Eye (tissue), 1 donor: ENCODE data around the gene METAP2.
"Not testable (repeated sequence)": the region's sequence is repeated elsewhere in the genome, so short reads cannot be mapped to it uniquely, and the experiment has no call there.

ENCODE experiments used
- DNase-seq: peaks from one replicate; pipeline ENCODE4 v3.0.0-alpha.2; 2015

Gene METAP2

DNA sequence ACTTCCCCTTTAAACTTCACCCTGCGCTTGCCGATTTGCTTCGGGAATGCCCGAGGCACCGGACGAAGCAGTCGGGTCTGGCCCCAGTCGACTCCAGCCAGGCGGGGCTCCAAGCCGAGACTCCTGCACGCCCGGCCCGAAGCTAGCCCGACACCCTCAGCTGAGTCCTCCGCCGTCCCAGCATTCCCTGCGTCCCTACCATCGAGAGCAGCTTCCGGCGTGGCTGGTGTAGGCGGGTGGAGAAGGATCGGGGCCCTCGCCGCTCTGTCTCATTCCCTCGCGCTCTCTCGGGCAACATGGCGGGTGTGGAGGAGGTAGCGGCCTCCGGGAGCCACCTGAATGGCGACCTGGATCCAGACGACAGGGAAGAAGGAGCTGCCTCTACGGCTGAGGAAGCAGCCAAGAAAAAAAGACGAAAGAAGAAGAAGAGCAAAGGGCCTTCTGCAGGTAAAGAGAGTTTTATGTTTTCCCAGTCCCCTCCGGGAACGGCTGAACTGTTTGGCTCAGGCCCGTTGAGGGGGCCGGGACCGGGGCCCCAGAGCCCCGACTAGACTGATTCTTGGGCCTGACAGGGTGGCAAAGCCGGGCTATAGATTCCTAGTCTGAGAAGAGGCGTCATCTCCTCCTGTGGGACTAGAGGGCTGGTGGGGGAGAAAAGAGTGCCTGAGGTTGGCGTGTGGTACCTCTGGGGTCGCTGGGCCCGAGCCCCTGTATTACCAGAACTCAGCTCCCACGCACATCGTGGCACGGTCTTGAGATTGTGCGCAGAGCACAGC is at the start of gene METAP2:
Gene METAP2 (plus strand): TSS at position 269 of the 776 bp plus-strand sequence. CDS start 28 bp downstream, at position 297.
- DNase-seq, result peak; percentile 98

DNA sequence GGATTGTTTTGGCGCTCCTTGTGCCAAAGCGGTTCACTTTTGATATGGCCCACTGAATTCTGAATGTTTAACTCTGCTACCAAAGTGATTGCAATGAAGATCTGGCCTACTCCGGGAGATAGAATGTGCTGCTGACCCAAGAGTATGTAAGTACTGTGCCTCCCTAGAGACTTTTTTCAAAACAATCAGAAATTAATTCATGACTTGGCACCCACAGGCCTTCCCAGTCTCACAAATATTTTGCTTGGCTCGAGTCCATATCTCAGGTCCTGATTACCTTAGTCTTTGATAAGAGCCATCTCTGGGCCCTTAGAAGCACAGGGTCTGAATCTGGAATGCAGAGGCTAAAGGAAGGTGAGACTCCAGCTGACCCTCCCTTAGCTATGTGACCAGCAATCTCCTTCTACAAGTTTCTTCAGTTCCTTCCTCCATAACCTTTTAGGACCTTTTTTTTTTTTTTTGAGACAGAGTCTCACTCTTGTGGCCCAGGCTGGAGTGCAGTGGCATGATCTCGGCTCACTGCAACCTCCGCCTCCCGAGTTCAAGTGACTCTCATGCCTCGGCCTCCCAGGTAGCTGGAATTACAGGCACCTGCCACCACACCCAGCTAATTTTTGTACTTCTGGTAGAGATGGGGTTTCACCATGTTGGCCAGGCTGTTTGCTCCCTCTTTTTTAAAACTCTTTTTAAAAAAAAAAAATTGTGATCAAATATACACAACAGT is 49.5 kb upstream of the METAP2 start:
- DNase-seq, result no peak

DNA sequence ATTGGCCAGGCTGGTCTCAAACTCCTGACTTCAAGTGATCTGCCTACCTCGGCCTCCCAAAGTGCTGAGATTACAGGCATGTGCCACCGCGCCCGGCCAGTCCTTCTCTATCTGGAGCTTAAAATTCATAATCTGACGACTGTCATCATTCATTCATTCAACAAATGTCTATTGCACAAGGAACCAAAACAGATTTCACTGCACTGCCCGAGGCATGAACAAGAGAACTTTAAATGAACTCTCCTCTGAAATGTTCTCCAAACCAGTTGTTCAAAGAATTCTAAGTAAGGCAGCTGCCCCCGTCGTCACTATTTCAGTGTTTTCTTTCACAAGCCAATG is 44.8 kb upstream of the METAP2 start:
- no peak for DNase-seq

DNA sequence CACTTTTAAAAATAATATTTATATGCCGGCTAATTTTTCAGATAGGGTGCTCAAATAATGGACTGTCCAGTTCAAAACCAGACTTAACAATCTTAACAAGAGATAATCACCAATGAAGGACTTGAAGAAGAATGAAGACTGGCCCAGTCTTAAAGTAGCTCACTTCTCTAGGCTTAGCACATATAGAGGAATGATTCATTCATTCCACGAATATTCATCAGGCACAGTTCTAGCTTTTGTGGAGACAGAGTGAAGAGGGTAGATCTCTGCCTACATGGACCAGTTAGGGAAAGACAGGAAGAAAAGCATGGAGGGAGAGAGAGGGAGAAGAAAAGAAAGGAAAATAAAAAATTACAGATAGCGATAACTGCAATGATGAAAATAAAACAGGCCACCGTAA is 42.8 kb upstream of the METAP2 start:
- DNase-seq, result no peak

DNA sequence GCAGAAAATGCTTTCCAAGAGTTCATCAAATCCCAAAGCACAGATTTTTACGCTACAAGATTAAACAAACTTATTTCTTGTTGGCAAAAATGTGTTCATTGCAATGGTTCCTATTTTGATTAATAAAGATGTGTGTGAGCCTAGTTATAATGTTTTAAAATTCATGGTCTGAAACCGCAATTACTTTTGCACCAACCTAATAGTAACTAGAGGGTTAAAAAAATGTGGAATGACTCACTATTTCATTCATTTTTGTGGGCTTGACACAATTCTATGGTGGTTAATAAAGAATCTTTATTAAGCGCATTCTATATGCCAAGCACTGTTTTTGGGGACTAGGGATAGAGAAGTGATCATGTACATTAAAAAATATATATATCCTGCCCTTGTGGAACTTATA is 38.6 kb upstream of the METAP2 start:
- DNase-seq, result no peak

DNA sequence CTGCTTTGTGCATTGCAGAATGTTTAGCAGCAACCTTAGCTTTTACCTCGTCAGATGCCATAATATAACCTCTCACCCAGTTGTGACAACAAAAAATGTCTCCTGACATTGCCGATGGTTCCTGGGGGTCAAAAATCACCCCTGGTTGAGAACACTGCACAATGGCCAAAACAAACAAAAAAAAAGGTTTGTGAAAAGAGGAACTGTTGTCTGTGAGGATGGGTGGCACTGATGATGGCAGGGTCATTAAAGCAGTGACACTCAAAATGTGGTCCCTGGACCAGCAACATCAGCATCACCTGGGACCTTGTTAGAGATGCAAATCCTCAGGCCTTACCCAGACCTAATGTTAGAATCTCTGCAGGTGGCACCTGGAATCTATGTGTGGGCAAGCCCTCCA is 36.4 kb upstream of the METAP2 start:
- DNase-seq, result no peak

DNA sequence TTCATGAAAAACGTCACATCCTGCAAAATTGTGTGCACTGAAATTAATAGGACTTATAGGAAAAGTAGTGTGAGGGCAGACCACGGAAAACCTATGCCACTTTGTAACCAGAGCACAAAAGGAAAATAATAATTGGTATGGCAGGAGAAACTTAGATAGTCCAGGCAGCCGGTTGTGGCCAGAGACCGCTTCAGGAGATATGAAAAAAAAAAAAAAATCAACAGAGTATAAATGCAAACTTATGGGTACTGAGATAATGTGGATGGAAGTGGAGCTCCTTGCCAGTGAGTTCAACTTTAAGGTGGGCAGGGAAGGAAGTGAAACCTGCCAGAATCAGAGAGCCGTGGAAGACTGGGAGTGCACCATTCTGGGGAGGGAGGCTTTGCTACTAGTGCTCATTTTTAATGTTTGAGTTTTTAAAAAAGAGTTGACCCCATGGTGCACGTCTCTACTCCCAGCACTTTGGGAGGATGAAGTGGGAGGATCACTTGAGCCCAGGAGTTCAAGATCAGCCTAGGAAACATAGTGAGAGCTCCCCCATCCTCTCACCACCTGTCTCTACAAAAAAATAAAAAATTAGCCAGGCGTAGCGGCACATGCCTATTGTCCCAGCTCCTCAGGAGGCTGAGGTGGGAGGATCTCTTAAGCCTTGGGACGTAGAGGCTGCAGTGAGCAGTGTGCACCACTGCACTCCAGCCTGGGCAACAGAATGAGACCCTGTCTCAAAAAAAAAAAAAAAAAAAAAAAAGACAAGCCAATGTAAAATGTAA is 34.3 kb upstream of the METAP2 start:
- DNase-seq, result no peak

DNA sequence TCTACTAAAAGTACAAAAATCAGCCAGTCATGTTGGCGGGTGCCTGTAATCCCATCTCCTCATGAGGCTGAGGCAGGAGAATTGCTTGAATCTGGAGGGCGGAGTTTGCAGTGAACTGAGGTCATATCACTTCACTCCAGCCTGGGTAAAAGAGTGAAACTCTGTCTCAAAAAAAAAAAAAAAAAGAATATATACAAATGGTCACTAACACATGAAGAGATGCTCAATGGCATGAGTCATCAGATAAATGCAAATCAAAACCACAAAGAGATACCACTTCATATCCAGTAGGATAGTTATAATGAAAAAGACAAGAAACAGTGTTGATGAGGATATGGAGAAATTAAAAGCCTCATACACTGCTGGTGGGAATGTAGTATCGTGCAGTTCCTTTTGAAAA is 33.6 kb upstream of the METAP2 start:
- no peak for DNase-seq

DNA sequence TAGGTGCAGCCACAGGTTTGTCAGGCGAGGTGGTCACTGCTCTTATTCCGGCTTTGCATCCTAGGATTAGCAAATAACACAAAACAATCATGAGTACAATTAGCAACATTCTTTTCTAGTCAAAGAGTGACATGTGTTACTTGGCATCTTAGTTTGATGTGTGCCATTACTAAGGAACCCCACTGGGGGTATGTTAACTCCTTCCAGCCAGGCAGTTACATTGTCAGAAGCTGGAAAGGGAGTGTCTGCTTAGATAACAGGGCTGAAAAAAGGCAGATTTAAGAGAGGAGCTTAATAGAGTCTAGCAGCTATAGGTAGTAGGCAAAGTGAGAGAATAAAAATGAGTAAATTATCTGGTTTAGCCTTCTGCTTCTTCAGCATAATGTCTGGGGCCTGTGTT is 30.5 kb upstream of the METAP2 start:
- DNase-seq, result peak; percentile 18

DNA sequence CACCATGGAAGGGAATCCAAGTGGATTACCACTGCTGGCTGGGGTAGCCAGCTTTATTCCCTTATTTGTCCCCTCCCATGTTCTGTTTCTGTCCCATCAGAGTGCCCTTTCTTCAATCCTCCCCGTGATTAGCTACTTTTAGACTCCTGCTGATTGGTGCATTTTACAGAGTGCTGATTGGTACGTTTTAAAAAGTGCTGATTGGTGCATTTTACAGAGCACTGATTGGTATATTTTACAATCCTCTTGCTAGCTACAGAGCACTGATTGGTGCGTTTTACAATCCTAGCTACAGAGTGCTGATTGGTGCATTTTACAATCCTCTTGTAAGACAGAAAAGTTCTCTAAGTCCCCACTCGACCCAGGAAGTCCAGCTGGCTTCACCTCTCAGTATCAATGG is 28.9 kb upstream of the METAP2 start:
- not testable (repeated sequence) for DNase-seq

DNA sequence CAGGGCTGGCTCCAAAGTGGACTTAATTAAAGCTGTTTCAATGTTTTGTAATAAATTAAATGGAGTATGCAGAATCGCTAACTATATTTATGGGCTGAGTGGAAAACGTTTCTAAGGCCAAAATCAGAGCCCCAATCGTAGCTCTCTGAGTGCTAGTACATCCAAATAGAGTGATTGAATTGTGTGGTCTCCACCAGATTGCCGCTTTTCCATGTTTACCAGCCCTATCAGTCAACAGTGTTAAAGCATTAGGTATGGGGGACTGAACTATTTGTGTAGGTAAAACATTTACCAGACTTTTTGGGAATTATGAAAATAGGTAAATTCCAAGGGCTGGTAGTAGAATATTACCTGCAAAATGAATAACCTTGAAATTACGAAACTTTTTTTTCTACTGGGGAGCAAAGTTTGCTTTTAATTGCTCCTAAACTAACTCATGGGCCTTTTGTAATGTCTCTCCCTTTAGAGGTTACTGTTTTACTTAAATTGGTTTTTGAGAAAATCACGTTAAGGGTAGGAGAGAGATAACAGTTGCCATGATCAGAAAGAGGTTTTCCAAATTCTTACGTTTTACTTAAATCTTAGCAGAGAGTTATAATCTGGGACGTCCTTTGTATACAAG is 28.0 kb upstream of the METAP2 start:
- no peak for DNase-seq

DNA sequence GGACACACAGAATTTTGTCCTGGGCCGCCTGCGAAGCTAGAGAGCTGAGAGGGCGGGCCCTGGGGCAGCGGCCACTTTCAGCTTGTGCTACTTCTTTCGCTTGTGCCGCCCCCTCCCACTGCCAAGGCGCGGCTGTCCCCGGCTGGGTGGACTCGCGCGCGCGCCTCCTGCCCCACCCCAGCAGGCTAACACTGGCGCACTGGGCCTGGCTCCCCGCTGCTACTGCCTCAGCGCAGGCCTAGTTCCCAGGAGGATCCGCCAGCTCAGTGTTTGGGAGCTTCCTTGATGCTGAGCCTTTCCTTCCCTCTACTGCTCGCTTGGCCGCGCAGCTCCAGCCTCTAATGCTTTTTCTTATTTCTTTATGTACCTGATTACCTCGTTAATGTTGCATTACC is 27.4 kb upstream of the METAP2 start:
- peak; percentile 64 for DNase-seq

DNA sequence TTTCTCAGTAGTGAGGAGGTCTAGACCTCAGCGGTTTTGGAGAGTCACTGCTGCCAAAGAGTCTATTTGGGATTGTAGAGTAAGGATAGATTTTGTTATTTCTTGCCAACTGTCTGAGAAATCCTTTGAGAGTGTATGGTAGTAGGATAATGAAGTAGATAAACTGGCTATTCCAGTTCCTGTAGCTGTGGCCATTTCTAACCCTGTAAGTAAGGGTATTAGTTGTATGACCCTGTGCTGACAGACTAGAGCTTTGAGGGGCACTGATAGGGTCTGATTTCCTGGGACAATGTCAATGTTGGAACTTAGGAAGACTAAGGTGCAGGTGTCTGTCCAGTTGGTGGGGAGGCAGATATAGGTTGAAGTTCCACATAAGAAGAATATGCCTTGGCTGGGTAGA is 24.3 kb upstream of the METAP2 start:
- not testable (repeated sequence) for DNase-seq

DNA sequence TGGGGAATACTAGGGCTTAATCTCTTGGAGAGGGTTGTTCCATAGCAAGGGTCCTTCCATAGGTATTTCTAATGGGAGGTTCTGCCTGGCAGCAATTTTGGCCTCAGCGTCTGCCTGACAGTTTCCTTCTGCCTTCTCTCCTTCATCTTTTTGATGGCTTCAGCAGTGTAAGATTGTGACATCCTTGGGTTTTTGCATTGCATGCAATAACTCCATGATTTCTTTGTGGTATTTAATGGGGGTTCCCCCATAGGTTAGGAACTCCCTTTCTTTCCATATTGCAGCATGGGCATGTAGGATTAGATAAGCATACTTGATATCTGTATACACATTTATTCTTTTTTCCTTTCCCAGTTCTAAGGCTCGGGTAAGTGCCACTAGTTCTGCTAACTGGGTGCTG is 21.5 kb upstream of the METAP2 start:
- not testable (repeated sequence) for DNase-seq

DNA sequence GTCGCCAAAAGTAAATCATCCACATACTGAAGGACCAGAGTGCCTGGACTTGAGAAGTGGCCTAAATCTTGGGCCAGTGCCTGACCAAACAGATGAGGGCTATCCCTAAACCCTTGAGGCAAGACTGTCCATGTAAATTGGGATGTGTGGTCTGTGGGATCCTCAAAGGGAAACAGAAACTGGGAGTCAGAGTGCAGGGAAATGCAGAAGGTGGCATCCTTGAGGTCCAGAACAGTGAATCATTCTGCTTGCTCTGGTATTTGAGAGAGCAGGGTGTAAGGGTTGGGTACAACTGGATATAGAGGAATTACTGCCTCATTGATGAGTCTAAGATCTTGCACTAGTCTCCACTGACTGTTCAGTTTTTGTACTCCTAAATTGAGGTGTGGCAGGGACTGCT is 20.1 kb upstream of the METAP2 start:
- not testable (repeated sequence) for DNase-seq

DNA sequence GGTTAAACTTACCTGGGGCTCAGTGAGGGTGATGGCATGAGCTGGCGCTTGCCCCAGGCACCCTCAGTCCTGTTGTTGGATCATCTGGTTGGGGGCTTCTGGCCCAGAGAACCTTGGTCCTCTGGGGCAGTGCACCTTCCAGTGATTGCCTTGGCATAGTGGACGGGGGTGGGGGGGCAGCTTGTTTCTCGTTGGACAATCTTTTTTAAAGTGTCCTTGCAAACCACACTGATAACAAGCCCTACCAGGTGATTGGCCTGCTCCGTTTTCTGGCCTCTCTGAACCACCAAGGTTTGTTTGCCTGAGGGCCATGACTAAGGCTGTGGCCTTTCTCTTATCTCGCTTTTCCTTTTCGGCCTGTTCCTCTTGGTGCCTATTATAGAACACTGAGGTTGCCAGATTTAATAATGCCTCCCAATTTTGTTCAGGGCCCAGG is 19.2 kb upstream of the METAP2 start:
- DNase-seq, result not testable (repeated sequence)

DNA sequence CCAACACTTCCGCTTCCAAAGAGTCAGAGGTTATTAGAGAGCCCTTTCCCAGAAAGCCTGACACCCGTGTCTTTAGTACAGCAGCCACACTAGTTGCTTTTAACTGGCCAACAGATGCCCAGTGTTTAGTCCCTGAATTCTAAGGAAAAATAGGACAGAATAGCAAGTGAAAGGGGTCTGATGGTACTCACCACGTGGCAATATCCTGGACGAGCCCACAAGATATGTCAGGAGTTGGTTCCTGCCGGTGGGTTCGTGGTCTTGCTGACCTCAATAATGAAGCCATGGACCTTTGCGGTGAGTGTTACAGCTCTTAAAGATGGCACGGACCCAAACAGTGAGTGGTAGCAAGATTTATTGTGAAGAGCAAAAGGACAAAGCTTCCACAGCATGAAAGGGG is 16.3 kb upstream of the METAP2 start:
- not testable (repeated sequence) for DNase-seq

DNA sequence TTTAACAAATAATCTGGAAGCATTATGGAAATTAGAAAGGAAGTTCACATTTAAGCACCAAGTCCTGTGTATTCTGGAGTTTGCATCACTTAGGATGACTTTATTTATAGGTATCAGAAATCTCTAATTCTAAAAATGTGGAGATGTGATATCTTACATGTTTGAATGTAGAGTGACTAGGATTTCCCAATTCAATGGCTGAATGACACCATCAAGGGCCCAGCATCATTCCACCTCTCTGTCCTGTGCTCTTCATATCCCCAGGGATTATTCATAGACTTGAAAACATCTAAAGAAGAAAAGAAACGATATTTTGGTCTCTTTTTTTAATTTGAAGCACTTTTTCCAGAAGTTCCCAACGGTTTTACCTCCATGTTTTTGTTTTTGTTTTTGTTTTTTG is 15.2 kb upstream of the METAP2 start:
- no peak for DNase-seq

DNA sequence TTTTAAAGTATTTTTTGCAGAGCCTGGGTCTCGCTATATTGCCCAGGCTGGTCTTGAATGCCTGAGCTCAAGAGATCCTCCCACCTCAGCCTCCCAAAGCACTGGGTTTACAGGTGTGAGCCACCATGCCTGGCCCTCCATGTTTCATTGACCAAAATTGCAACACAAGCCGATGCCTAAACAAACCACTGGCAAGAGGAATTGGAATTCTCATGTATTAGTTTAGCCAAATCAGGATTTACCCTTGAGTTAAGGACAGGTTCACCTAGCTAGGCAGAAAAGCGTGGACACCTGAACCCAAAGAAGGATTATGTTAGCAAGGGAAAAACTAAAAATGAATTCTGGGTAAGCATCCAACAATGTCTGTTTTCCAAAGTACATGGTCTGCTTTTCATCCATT is 14.6 kb upstream of the METAP2 start:
- no peak for DNase-seq

DNA sequence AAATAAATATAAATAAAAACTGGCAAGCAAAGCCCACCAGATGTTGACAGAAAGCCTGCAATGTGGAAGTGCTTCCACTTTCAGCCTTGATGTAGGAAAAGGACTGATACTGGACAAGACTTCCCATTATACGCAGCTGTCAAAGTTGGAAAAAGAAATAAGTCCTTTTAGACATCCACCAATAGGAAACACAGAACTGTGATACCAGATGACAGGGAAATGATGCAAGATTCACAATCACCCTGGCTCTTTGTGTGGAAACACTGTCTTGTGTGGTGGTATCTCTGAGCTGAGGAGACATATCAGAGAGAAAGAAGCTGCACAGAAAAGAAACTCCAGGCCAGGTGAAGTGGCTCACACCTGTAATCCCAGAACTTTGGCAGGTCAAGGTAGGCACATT is 13.8 kb upstream of the METAP2 start:
- DNase-seq, result no peak

DNA sequence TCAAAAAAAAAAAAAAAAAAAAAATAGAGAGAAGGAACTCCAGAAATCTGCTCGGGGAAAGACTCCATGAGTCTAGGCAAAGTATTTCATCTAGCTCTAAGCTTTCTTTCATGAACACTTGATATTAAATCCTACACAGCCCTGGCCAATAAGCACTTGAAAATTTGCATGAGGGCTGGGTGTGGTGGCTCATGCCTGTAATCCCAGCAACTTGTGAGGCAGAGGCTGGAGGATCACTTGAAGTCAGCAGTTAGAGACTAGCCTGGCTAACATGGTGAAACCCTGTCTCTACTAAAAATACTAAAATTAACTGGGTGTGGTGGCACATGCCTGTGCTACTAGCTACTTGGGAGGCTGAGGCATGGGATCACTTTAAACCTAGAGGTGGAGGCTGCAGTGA is 13.1 kb upstream of the METAP2 start:
- no peak for DNase-seq

DNA sequence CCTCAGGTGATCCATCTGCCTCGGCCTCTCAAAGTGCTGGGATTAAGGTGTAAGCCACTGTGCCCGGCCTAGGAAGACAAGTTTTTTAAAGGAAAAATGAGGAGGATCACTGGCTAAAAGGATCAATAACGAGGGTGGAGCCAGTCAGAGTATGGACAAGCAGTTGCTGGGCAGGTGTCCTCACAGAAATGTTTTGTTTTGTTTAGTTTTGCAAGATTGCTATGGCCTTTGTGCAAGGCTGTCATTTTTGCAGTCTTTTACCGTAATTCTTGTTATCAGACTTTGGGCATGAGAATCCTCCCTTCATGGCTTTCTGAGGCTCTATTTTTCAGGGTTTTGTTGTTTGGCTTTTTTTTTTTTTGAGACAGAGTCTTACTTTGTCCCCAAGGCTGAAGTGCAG is 11.9 kb upstream of the METAP2 start:
- DNase-seq, result no peak

DNA sequence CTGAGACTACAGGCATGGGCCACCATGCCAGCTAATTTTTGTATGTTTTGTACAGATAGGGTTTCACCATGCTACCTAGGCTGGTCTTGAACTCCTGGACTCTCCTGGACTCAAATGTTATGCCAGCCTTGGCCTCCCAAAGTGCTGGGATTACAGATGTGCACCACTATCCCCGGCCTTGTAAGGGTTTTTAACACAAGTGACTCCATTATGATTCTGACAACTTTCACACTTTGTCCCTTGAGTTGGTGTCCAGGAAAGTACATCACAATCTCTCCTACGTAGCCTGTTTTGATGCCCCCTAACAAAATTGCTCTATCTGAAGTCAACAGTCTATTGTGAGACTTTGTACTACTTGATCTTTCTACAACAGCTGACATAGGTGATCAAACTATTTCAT is 11.4 kb upstream of the METAP2 start:
- no peak for DNase-seq
